ENCODE measurements around the gene ITGB1BP1.

The ITGB1BP1 gene

GRCh38 chr2:9364791-9365497 is 58.4 kb downstream of the ITGB1BP1 start:
- no peak for DNase-seq (ENCODE audit: low read depth)
- H3K4me3 ChIP-seq (ENCODE audit: low read length), result no peak overlapping the region
- TF ChIP-seq, protein P1, sequence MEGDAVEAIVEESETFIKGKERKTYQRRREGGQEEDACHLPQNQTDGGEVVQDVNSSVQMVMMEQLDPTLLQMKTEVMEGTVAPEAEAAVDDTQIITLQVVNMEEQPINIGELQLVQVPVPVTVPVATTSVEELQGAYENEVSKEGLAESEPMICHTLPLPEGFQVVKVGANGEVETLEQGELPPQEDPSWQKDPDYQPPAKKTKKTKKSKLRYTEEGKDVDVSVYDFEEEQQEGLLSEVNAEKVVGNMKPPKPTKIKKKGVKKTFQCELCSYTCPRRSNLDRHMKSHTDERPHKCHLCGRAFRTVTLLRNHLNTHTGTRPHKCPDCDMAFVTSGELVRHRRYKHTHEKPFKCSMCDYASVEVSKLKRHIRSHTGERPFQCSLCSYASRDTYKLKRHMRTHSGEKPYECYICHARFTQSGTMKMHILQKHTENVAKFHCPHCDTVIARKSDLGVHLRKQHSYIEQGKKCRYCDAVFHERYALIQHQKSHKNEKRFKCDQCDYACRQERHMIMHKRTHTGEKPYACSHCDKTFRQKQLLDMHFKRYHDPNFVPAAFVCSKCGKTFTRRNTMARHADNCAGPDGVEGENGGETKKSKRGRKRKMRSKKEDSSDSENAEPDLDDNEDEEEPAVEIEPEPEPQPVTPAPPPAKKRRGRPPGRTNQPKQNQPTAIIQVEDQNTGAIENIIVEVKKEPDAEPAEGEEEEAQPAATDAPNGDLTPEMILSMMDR (conservative IDR thresholded peaks at IDR 0.05; ENCODE audit: low read length), result no peak

- TF ChIP-seq, protein P1 (conservative IDR thresholded peaks at IDR 0.05; ENCODE audit: low read length), result no peak
- no peak overlapping the region for H3K4me3 ChIP-seq (ENCODE audit: low read length)
- no peak for DNase-seq (ENCODE audit: low read depth)
Measured at GRCh38 chr2:9364373-9364772, 59.0 kb downstream of the ITGB1BP1 start.

DNA sequence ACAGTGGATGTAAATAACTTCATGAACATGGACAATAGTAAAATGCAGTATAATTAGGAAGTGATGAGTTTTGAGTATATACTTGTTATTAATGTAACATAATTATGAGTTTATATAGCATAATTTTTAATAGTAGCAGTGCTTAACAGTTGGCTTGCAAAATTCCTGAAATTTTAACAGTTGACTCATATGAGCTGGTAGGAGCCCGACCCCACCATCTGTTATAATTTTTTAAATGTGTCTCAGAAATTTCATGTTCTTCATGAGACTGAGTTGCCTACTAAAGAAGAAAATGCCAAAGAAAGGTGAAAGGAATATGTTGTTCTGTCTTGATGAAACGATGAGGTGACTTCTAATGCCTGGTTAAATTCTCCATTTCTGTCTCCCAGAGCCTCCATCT is 62.6 kb downstream of the ITGB1BP1 start:
- peak; percentile 48 for DNase-seq (ENCODE audit: low read depth)
- TF ChIP-seq, protein P1 (conservative IDR thresholded peaks at IDR 0.05; ENCODE audit: low read length), result no peak
- no peak overlapping the region for H3K4me3 ChIP-seq (ENCODE audit: low read length)

- DNase-seq (ENCODE audit: low read depth), result no peak
- TF ChIP-seq, protein P1 (conservative IDR thresholded peaks at IDR 0.05; ENCODE audit: low read length), result no peak
- no peak overlapping the region for H3K4me3 ChIP-seq (ENCODE audit: low read length)
Measured at GRCh38 chr2:9360110-9360509, 63.2 kb downstream of the ITGB1BP1 start.

DNA sequence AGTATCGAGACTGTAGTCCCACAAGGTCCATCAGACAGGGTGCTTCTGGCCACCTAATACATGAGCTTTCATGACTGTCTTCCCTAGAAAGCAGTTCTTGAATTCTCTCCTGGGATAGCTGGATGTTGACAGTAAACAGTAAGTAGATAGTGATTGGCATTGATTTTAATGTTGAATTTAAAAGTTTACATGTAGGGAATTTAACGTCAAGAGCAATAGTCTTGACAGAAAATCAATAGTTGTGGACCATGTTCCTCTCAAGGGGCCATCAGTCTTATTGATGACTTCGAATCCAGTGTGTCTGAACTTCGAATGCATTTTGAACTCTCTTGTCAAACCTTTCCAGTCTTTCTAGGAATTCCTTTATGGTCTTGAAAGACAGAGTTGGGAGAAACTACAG is 63.9 kb downstream of the ITGB1BP1 start:
- no peak overlapping the region for H3K4me3 ChIP-seq (ENCODE audit: low read length)
- TF ChIP-seq, protein P1 (conservative IDR thresholded peaks at IDR 0.05; ENCODE audit: low read length), result no peak
- no peak for DNase-seq (ENCODE audit: low read depth)

GRCh38 chr2:9358846-9359245 is 64.5 kb downstream of the ITGB1BP1 start:
- no peak overlapping the region for H3K4me3 ChIP-seq (ENCODE audit: low read length)
- DNase-seq (ENCODE audit: low read depth), result peak; percentile 78
- TF ChIP-seq, protein P1 (conservative IDR thresholded peaks at IDR 0.05; ENCODE audit: low read length), result no peak

- TF ChIP-seq, protein P1 (conservative IDR thresholded peaks at IDR 0.05; ENCODE audit: low read length), result no peak
- no peak for DNase-seq (ENCODE audit: low read depth)
- peak overlapping the region; percentile 25 for H3K4me3 ChIP-seq (ENCODE audit: low read length)
Measured at GRCh38 chr2:9356261-9356660, 67.1 kb downstream of the ITGB1BP1 start.

Measured in AG10803 (cell line).